Measurements from ENCODE around the gene TIMM23.
"Not testable (repeated sequence)": the region's sequence is repeated elsewhere in the genome, so short reads cannot be mapped to it uniquely, and the experiment has no call there.

TIMM23 gene

DNA sequence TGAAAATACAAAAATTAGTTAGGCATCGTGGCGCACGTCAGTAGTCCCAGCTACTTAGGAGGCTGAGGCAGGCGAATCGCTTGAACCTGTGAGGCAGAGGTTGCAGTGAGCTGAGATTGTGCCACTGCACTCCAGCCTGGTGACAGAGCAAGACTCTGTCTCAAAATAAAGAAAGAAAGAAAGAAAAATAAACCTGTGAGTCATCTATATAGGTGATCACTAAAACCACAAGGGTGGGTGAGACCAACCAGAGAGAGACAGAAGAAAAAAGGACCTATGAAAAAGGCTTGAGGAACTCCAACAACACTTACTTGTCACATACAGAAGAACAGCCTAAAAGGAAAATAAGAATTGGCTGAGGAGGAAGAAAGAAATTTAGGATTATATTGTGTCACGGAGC lies 14.4 kb upstream of the TIMM23 start:
- not testable (repeated sequence) for H3K4me1 ChIP-seq (ENCODE audit: control insufficient read depth, insufficient read depth, low read length); H3K36me3 ChIP-seq (ENCODE audit: control insufficient read depth, insufficient read depth, low read length); H3K4me3 ChIP-seq (ENCODE audit: low read depth, low read length); H3K9me3 ChIP-seq (ENCODE audit: control insufficient read depth, insufficient read depth, low read depth, low read length); H3K27me3 ChIP-seq (ENCODE audit: control insufficient read depth, insufficient read depth, low read length)
- H3K27ac ChIP-seq (ENCODE audit: low read depth, low read length), result peak overlapping the region; percentile 4; the same call in 1 of the 2 replicates
- peak overlapping the region; percentile 26 for H3K9ac ChIP-seq (ENCODE audit: low read length)

DNA sequence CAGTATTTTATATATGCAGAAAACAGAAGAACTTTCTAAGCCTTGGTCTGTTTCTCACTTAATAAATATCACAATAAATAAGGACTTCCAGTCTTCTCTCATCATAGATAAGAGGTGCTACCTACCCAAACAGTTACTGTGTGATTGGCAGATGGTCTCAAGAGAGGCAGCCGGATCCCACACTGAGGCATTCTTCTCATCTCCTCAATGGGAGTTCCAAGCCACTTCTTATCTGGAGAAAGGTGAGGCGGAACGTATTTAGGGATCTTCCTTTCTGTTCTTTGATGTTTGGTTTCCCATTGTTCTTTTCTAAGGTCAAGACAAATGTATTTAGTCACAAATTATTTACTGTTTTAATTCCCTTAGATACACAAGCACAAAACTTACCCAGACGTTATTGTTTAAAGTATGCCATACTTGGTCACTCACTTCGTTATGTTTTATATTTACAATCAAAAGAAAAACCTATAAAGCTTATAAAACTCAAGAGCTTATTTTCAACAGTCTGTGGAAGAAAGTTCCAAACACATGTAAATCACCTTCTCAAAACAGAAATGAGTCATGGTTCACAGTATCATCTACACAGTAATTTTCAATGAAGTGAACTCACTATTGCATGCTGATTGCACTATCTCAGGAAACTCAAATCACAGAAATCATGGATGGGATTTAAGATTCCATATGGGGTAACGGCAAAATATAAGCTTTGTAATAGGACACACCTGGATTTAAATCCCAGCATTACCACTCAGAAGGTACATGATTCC lies 9.4 kb upstream of the TIMM23 start:
- not testable (repeated sequence) for H3K36me3 ChIP-seq (ENCODE audit: control insufficient read depth, insufficient read depth, low read length); H3K9me3 ChIP-seq (ENCODE audit: control insufficient read depth, insufficient read depth, low read depth, low read length); H3K27ac ChIP-seq (ENCODE audit: low read depth, low read length); H3K27me3 ChIP-seq (ENCODE audit: control insufficient read depth, insufficient read depth, low read length); H3K9ac ChIP-seq (ENCODE audit: low read length); H3K4me3 ChIP-seq (ENCODE audit: low read depth, low read length); H3K4me1 ChIP-seq (ENCODE audit: control insufficient read depth, insufficient read depth, low read length)

- not testable (repeated sequence) for H3K9me3 ChIP-seq (ENCODE audit: control insufficient read depth, insufficient read depth, low read depth, low read length); H3K27ac ChIP-seq (ENCODE audit: low read depth, low read length); H3K27me3 ChIP-seq (ENCODE audit: control insufficient read depth, insufficient read depth, low read length); H3K36me3 ChIP-seq (ENCODE audit: control insufficient read depth, insufficient read depth, low read length); H3K4me1 ChIP-seq (ENCODE audit: control insufficient read depth, insufficient read depth, low read length)
- Histone ChIP-seq H3K4me3 (ENCODE audit: low read depth, low read length) (peak overlapping the region; percentile 93), H3K9ac (ENCODE audit: low read length) (peak overlapping the region; percentile 85)
Observed at GRCh38 chr10:45971019-45971418, 1.3 kb upstream of the TIMM23 start.

DNA sequence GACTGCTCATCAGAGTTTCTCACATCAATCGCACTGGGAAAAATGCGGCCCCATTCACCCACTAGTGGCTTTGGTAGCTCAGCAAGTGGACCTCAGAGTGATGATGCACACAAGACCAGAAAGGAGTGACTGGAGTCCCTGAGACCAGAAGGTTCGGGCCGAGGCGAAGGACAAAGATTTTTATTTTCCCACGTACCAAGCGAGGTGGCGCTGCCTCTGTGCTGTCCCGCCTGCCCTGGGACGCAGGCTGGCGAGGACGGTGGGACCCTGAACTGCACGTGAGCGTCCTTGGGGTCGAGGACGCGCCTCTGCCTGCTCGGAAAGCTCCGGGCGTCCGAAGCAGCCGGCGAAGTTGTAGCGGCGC lies 565 bp upstream of the TIMM23 start:
- not testable (repeated sequence) for H3K4me1 ChIP-seq (ENCODE audit: control insufficient read depth, insufficient read depth, low read length); H3K36me3 ChIP-seq (ENCODE audit: control insufficient read depth, insufficient read depth, low read length); H3K9me3 ChIP-seq (ENCODE audit: control insufficient read depth, insufficient read depth, low read depth, low read length); H3K27me3 ChIP-seq (ENCODE audit: control insufficient read depth, insufficient read depth, low read length)
- peak overlapping the region; percentile 93 for H3K4me3 ChIP-seq (ENCODE audit: low read depth, low read length)
- peak overlapping the region; percentile 77 for H3K27ac ChIP-seq (ENCODE audit: low read depth, low read length)
- H3K9ac ChIP-seq (ENCODE audit: low read length), result peak overlapping the region; percentile 85

- Histone ChIP-seq H3K9ac (ENCODE audit: low read length) (peak overlapping the region; percentile 85), H3K27ac (ENCODE audit: low read depth, low read length) (peak overlapping the region; percentile 77; the same call in 1 of the 2 replicates), H3K4me3 (ENCODE audit: low read depth, low read length) (peak overlapping the region; percentile 93)
- H3K27me3 ChIP-seq (ENCODE audit: control insufficient read depth, insufficient read depth, low read length); H3K4me1 ChIP-seq (ENCODE audit: control insufficient read depth, insufficient read depth, low read length); H3K9me3 ChIP-seq (ENCODE audit: control insufficient read depth, insufficient read depth, low read depth, low read length); H3K36me3 ChIP-seq (ENCODE audit: control insufficient read depth, insufficient read depth, low read length): not testable (repeated sequence)
Observed at GRCh38 chr10:45972813-45973169, 502 bp downstream of the TIMM23 start.

DNA sequence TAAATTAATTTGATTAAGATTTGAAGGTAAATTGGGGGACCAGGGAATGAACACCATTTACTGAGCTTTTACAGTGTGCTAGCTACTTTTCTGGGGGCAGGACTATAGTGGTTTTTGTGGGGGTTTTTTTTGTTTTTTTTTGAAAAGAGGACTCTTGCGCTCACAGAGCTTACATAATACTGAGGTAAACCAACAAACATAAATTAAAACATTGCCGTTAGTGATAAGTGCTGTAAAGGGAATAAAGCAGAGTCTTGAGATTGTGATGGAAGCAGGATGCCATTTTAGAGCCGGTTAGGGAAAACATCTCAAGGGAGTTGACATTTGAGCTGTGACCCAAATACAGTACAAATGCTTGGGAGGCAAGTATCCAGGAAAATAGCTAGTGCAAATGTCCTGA lies 1.8 kb downstream of the TIMM23 start:
- not testable (repeated sequence) for H3K9me3 ChIP-seq (ENCODE audit: control insufficient read depth, insufficient read depth, low read depth, low read length); H3K4me1 ChIP-seq (ENCODE audit: control insufficient read depth, insufficient read depth, low read length); H3K9ac ChIP-seq (ENCODE audit: low read length); H3K27me3 ChIP-seq (ENCODE audit: control insufficient read depth, insufficient read depth, low read length); H3K27ac ChIP-seq (ENCODE audit: low read depth, low read length); H3K36me3 ChIP-seq (ENCODE audit: control insufficient read depth, insufficient read depth, low read length); H3K4me3 ChIP-seq (ENCODE audit: low read depth, low read length)

GRCh38 chr10:45978554-45978953 lies 6.3 kb downstream of the TIMM23 start:
- not testable (repeated sequence) for H3K27ac ChIP-seq (ENCODE audit: low read depth, low read length); H3K9me3 ChIP-seq (ENCODE audit: control insufficient read depth, insufficient read depth, low read depth, low read length); H3K4me1 ChIP-seq (ENCODE audit: control insufficient read depth, insufficient read depth, low read length); H3K4me3 ChIP-seq (ENCODE audit: low read depth, low read length); H3K36me3 ChIP-seq (ENCODE audit: control insufficient read depth, insufficient read depth, low read length); H3K9ac ChIP-seq (ENCODE audit: low read length); H3K27me3 ChIP-seq (ENCODE audit: control insufficient read depth, insufficient read depth, low read length)

- not testable (repeated sequence) for H3K27ac ChIP-seq (ENCODE audit: low read depth, low read length); H3K9me3 ChIP-seq (ENCODE audit: control insufficient read depth, insufficient read depth, low read depth, low read length); H3K9ac ChIP-seq (ENCODE audit: low read length); H3K4me3 ChIP-seq (ENCODE audit: low read depth, low read length); H3K4me1 ChIP-seq (ENCODE audit: control insufficient read depth, insufficient read depth, low read length); H3K27me3 ChIP-seq (ENCODE audit: control insufficient read depth, insufficient read depth, low read length)
- peaks cover 20% of the 10 kb centered on the region for H3K36me3 ChIP-seq (ENCODE audit: control insufficient read depth, insufficient read depth, low read length)
Observed at GRCh38 chr10:45981367-45981766, 9.1 kb downstream of the TIMM23 start.

- H3K27ac ChIP-seq (ENCODE audit: low read depth, low read length); H3K4me1 ChIP-seq (ENCODE audit: control insufficient read depth, insufficient read depth, low read length); H3K9me3 ChIP-seq (ENCODE audit: control insufficient read depth, insufficient read depth, low read depth, low read length); H3K9ac ChIP-seq (ENCODE audit: low read length); H3K4me3 ChIP-seq (ENCODE audit: low read depth, low read length); H3K27me3 ChIP-seq (ENCODE audit: control insufficient read depth, insufficient read depth, low read length): not testable (repeated sequence)
- peaks cover 23% of the 10 kb centered on the region for H3K36me3 ChIP-seq (ENCODE audit: control insufficient read depth, insufficient read depth, low read length)
Observed at GRCh38 chr10:45983538-45984186, 11.4 kb downstream of the TIMM23 start.

- not testable (repeated sequence) for H3K27ac ChIP-seq (ENCODE audit: low read depth, low read length); H3K4me1 ChIP-seq (ENCODE audit: control insufficient read depth, insufficient read depth, low read length); H3K27me3 ChIP-seq (ENCODE audit: control insufficient read depth, insufficient read depth, low read length); H3K9me3 ChIP-seq (ENCODE audit: control insufficient read depth, insufficient read depth, low read depth, low read length); H3K4me3 ChIP-seq (ENCODE audit: low read depth, low read length); H3K9ac ChIP-seq (ENCODE audit: low read length)
- peaks cover 26% of the 10 kb centered on the region for H3K36me3 ChIP-seq (ENCODE audit: control insufficient read depth, insufficient read depth, low read length)
Observed at GRCh38 chr10:45984473-45984872, 12.2 kb downstream of the TIMM23 start.

DNA sequence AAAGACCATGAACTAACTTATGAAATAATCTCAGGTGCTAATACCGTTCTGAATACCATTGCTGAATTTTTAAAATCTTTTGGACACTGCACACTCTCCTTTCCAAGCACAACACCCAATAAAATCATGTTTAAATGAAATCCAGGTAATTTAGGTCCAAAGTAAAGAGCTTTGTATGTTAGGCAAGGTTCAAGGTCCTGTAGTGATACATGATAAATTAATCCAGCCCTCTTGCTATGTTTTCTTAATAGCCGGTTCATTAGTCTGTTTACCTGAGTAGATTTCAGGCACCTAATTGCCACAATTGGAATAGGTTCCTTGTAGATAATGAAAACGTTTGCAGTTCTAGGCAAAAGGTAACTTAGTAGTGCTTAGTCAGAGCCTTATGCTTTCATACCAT lies 13.3 kb downstream of the TIMM23 start:
- H3K9me3 ChIP-seq (ENCODE audit: control insufficient read depth, insufficient read depth, low read depth, low read length); H3K27ac ChIP-seq (ENCODE audit: low read depth, low read length); H3K4me3 ChIP-seq (ENCODE audit: low read depth, low read length); H3K9ac ChIP-seq (ENCODE audit: low read length); H3K27me3 ChIP-seq (ENCODE audit: control insufficient read depth, insufficient read depth, low read length); H3K4me1 ChIP-seq (ENCODE audit: control insufficient read depth, insufficient read depth, low read length): not testable (repeated sequence)
- H3K36me3 ChIP-seq (ENCODE audit: control insufficient read depth, insufficient read depth, low read length), result peaks cover 30% of the 10 kb centered on the region

Data from HUES6 (cell line).